ENCODE measurements around the gene OR51D1. TPM values are rescaled to one million over a fixed set of nuclear protein-coding genes. Genes with fewer than 3 reads are reported as not detected.

The OR51D1 gene
- total RNA-seq, 4 donors from 2014 or later, result not detected

DNA sequence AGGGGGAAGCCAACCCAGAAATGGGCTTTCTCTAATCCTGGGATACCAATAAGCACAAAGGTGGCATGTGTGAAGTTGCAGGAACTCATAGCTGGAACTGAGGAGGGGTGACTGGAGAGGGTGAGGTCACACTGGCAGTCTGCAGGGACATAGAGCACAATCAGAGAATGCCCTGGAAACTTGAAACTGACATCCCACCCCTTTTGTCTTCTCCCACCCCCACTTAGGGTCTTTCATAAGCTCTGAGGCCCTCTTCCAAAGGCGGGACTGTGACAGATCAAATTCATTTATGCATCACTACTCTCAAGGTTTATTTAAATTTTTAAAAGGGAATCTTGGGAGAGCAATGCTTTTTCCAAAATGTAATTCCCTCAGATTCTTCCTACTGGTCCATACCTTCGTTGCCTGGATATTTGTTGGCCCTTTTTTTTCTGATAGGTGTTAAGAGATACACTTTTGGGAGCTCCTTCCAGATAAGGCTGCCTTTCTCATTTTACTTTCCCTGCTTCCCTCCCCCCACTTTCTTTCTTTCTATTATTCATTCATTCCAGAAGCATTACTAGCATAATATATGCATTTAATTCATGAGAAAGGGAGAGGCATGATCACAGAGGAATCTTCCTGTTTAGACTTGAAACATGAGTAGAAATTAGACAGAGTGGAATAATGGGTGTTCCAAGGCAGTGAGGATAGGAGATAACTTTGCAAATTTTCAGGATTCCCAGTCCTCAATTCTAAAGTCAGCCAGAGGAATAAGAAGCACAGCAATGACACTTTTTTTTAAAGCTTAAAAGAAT, 45.5 kb downstream of the OR51D1 start:
- H3K4me3 ChIP-seq, result no peak overlapping the region
- in situ Hi-C loops (cut with MboI; ENCODE audit: low pct_ligation_motif_present in 1 of 4, low pct_unique_long_range_greater_than_20kb in 1 of 4, low sequenced_read_pairs in 3 of 4) (no loop called here), intact Hi-C loops (cut with DNase I; ENCODE audit: low total_unique reads) (no loop called here)
- H3K9me3 ChIP-seq, result no peaks in the 10 kb centered on the region
- no peaks in the 10 kb centered on the region for H3K27me3 ChIP-seq
- no peaks in the 10 kb centered on the region for H3K36me3 ChIP-seq
- WGBS, 2 donors (ENCODE audit: low coverage in 1 of 2), result 69 to 78% methylated on average over 2 of the region's 2 CpGs
- H3K4me1 ChIP-seq, result no peaks in the 10 kb centered on the region
- no peak for DNase-seq
- H3K27ac ChIP-seq, result no peak overlapping the region
- TF ChIP-seq EP300 (IDR thresholded peaks at IDR 0.05; ENCODE audit: low read depth) (no peak), CTCF (IDR thresholded peaks at IDR 0.05) (no peak), POLR2AphosphoS5 (IDR thresholded peaks at IDR 0.05) (no peak), POLR2A (IDR thresholded peaks at IDR 0.05) (no peak)

DNA sequence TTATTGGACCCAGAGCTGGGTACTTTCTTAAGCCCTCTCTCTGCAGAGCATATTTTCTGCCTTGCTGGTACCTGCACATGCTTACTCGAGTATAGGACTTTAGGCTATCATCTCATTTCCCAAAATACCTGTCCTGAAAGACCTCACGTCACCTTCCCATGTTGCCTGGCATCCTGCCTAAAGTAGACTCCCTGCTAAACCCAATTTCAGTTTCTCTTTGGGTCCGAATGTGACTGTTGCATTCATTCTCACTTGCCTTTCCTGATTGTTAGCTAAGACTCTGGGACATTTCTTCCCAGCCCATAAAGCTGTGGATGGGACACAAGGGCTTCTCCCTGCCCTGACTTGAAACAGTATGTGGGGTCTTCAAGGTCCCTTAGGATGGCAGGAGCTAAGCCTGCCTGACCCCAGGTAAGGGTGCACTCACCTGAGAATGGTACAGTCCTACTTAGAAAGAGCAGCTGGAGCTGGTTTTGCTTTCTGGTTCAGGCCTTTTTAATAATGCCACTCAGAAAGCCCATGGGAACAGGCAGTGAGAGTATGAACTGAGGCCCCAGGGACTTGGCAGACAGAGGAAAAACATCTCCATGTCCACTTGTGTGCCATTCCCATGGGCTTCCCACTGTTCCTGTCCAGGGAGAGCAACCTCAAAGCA, 47.5 kb downstream of the OR51D1 start:
- TF ChIP-seq CTCF (IDR thresholded peaks at IDR 0.05) (no peak), POLR2A (IDR thresholded peaks at IDR 0.05) (no peak), EP300 (IDR thresholded peaks at IDR 0.05; ENCODE audit: low read depth) (no peak), POLR2AphosphoS5 (IDR thresholded peaks at IDR 0.05) (no peak)
- DNase-seq, result no peak
- intact Hi-C loops (cut with DNase I; ENCODE audit: low total_unique reads) (no loop called here), in situ Hi-C loops (cut with MboI; ENCODE audit: low pct_ligation_motif_present in 1 of 4, low pct_unique_long_range_greater_than_20kb in 1 of 4, low sequenced_read_pairs in 3 of 4) (no loop called here)
- H3K9me3 ChIP-seq, result no peaks in the 10 kb centered on the region
- no peak overlapping the region for H3K27ac ChIP-seq
- H3K4me3 ChIP-seq, result no peak overlapping the region
- H3K27me3 ChIP-seq, result no peaks in the 10 kb centered on the region
- WGBS, 2 donors (ENCODE audit: low coverage in 1 of 2), result 50 to 79% methylated on average over 1 to 3 of the region's 3 CpGs
- H3K4me1 ChIP-seq, result no peaks in the 10 kb centered on the region
- no peaks in the 10 kb centered on the region for H3K36me3 ChIP-seq

Other genes with a start within 250 kb of the OR51D1 start
- gene TRIM21, start 243.8 kb upstream of the OR51D1 start, total RNA-seq, result 10 to 100 TPM; 23.6 to 40.4 (median 24.8) TPM
- not detected for gene OR52K2, start 188.2 kb upstream of the OR51D1 start, total RNA-seq
- not detected for gene OR52K1, start 154.8 kb upstream of the OR51D1 start, total RNA-seq
- gene OR52M1, start 92.3 kb upstream of the OR51D1 start, total RNA-seq, result not detected
- gene OR52I2, start 55.7 kb upstream of the OR51D1 start, total RNA-seq, result not detected
- gene OR52I1, start 43.4 kb upstream of the OR51D1 start, total RNA-seq, result not detected
- gene TRIM68, start 29.2 kb upstream of the OR51D1 start, total RNA-seq, result 10 to 100 TPM; 12.1 to 30.2 (median 19.9) TPM
- gene OR51E1, start 6.5 kb downstream of the OR51D1 start, total RNA-seq, result under 1 TPM in 2 of 4 donors, not detected in 2; 0.16 to 0.27 TPM
- gene OR51E2, start 60.4 kb downstream of the OR51D1 start, total RNA-seq, result 10 to 100 TPM in 1 of 4 donors, 1 to 10 TPM in 2, under 1 TPM in 1; 0.37 to 10.3 (median 2.0) TPM
- gene MMP26, start 67.3 kb downstream of the OR51D1 start, total RNA-seq, result not detected
- not detected for gene OR51F1, start 132.5 kb downstream of the OR51D1 start, total RNA-seq
- gene OR52R1, start 166.9 kb downstream of the OR51D1 start, total RNA-seq, result not detected
- gene OR51F2, start 183.8 kb downstream of the OR51D1 start, total RNA-seq, result not detected
- not detected for gene OR51S1, start 211.7 kb downstream of the OR51D1 start, total RNA-seq
- gene OR51T1, start 244.4 kb downstream of the OR51D1 start, total RNA-seq, result not detected

All from transverse colon (tissue), 4 donors.